SK-N-DZ (cell line): ENCODE measurements around the gene KRTAP5-4.
"Not testable (repeated sequence)": the region's sequence is repeated elsewhere in the genome, so short reads cannot be mapped to it uniquely, and the experiment has no call there.

ENCODE experiments used
- DNase-seq: peaks from one replicate; pipeline ENCODE4 v3.0.0-alpha.2; 2015; ENCODE audit warnings: low spot score

The KRTAP5-4 gene

GRCh38 chr11:1653541-1654387 is 31.8 kb upstream of the KRTAP5-4 start:
- DNase-seq, result no peak

GRCh38 chr11:1652771-1653540 is 31.0 kb upstream of the KRTAP5-4 start:
- DNase-seq, result peak; percentile 34

GRCh38 chr11:1652442-1652770 is 30.5 kb upstream of the KRTAP5-4 start:
- DNase-seq, result no peak

- DNase-seq, result no peak
These were observed 30.1 kb upstream of the KRTAP5-4 start for GRCh38 chr11:1652026-1652425.

DNA sequence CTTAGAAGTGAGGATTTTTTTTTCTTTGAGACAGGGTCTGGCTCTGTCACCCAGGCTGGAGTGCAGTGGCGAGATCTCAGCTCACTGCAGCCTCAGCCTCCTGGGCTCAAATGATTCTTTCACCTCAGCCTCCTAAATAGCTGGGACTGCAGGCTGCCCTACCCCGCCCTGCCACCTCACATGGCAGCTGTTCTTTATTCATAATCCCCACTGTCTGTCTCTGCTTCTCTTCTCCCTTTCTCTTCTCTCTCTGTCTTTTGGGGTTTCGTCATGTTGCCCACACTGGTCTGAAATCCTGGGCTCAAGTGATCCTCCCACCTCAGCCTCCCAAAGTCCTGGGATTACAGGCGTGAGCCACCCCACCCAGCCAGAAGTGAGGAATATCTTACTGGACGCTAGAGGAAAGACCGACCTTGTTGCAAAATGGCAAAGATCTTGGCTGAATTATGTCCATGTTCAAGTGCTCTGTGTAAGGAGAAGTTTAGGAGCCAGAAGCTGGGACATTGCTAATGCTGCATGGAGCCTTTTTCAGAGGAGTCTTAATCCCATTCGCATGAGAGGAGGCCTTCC is 29.6 kb upstream of the KRTAP5-4 start:
- no peak for DNase-seq

DNA sequence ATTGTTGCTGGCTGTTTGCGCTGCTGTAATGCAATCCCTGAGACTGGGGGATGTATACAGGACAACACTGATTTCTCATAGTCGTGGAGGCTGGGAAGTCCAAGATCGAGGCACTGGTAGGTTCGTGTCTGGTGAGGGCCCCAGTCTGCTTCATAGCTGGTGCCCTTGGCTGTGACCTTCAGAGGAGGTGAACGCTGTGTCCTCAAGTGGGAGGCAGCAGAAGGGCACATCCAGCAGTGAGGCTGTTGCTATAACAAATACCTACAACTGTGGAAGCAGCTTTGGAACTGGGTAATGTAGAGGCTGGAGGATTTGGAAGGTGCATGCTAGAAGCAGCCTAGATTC is 29.0 kb upstream of the KRTAP5-4 start:
- no peak for DNase-seq

DNA sequence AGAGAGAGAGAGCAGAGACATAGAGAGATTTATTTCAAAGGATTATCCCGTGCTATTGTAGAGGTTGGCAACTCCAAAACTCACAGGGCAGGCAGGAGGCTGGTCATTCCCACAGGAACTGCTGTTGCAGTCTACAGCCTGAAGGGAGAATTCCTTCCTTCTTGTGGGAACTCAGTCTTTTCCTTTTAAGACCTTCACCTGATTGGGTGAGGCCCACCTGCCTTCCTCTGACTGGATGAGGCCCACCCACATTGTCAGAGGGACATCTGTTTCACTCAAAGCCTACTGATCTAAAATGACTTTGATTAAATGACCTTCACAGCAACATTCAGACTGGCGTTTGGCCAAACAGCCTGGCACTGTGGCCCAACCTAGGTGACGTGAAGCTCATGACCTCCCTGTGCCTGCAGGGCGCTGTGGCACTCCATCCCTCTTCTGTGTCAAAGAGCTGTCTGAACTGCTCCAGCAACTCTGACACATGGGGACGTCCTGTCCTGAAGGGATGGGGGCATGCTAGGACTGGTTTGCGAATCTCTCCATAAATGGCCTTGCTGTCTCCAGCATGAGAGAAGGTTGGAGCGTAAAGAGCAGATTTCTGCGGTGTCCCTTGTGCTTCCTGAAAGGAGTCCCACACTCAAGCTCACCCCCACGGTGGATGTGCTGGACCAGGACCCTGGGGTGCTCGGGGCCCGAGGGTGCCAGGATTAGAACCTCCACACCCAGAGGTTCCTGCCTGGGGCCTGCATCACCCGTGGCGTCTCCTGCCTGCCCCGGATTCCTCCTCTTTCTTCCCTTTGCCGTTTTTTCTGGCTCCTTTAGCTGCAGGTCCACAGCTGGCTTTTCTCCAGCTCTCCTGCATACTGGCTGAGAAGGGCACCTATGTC is 28.3 kb upstream of the KRTAP5-4 start:
- DNase-seq, result no peak

GRCh38 chr11:1648653-1649420 is 26.9 kb upstream of the KRTAP5-4 start:
- DNase-seq, result no peak

GRCh38 chr11:1647901-1648652 is 26.1 kb upstream of the KRTAP5-4 start:
- DNase-seq, result no peak

DNA sequence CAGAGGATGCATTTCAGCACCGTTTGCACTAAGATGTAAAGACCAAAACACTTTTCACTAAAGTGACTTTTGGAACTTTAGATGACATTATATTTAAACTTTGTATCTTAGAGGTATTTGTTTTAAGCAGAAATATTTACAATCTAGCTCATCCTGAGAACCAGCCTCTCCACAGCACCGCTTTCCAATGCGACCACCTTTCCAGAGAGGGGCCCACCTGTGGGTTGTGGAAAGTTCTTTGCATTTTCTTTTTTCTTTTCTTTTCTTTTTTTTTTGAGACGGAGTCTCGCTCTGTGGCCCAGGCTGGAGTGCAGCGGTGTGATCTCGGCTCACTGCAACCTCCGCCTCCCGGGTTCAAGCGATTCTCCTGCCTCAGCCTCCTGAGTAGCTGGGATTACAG is 24.6 kb upstream of the KRTAP5-4 start:
- not testable (repeated sequence) for DNase-seq

GRCh38 chr11:1645357-1645821 is 23.5 kb upstream of the KRTAP5-4 start:
- DNase-seq, result no peak

- no peak for DNase-seq
These were observed 22.8 kb upstream of the KRTAP5-4 start for GRCh38 chr11:1644601-1645356.

GRCh38 chr11:1643146-1643690 is 21.3 kb upstream of the KRTAP5-4 start:
- DNase-seq, result no peak

DNA sequence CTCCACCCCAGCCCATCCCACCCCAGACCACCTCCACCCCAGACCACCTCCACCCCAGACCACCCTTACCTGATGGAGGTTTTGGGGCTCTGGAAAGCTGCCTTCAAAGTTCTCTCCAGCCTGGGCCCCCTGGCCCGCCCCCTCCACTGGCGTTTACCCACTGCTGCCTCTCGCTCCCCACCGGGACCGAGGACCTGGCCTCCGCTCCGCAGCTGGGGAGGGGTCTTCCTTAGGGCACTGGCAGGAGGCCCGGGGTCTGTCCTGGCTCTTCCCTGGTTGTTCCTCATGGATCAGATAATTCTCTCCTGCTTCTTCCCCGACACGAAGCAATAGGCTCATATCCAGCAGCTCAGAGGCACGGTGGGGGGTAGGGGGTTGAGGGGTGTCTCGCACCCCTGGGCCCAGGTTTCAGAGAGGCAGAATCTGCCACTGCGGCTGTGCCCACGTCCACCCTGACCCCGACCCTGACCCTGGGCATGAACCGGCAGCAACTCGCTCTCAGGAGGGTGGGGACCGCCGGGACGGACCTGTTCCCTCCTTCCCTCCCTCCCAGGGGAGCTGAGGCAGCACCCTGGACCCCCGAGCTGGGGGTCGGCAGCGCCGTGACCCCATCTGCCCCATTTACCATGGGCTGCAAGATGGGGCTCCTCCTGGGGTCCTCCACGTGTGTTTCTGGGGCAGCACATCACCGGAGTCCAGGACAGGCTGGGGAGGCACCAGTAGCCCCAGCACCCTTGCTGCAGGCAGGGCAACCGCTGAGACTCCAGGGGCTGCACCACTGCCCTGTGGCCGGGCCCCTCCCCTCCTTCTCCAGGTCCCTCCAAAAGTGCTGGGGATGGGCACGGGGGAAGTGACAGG is 20.6 kb upstream of the KRTAP5-4 start:
- DNase-seq, result no peak

DNA sequence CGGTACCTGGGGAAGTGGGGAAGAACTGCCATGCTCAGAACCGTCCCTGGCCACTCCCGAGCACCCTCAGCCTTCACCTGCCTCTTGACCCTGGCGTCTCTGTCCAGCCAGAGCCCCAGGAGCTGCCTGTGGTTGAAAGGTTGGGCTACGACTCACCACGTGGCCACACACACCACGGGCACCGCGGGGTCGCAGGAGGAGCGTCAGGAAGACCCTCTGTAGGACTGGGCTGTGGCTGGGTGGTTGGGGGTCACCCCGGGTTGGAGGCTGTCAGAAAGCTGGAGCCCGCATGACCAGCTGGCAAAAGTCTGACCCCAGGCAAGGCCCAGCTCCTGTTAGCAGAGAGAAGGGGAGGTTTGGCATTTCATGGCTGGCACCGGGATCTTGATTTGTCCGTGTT is 19.2 kb upstream of the KRTAP5-4 start:
- DNase-seq, result no peak

DNA sequence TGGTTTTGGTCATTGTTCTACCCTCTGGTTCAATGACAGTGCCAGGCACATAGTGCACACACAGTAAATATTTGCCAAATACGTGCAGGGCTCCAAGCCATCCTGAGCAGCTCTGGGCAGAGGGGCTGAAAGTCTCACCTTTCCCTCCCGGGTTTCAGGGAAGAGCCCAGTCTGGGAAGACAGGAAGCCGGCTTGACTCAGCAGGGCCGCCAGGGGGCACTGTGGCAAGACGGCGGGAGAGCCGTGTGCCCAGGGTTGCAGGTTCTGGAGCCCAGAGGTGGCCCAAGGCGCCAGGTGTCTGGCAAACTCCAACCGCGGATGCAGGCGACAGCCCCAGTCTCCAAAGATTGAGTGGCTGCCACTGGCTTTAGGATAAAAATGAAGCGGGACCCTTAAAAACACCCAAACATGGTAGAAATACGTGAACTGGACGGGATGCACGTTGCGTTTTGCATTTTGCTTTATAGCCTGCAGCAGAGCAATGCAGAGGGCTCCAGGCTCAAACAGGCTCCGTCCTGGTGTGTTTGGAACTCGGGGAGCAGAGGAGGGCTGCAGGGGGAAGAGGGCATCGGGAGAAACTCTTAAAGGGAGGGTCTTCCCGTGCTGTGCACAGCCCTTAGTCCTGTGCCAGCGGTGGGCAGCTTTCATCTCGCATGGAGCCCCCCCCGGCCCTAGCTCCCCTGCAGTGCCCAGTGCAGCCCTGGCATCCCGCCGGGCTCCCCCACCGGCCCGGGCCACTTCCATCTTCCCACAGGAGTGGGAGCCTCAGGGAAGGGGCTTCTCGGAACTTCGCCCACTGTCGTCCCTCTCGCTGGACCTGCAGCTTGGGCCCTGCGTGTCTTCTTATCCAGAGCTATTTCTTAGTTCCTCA is 18.4 kb upstream of the KRTAP5-4 start:
- DNase-seq, result peak; percentile 47

- DNase-seq, result no peak
These were observed 17.7 kb upstream of the KRTAP5-4 start for GRCh38 chr11:1639666-1640065.
